Naive thymus-derived CD8-positive, alpha-beta T cell (primary cell): ENCODE measurements around the gene ARID5B. TPM values are rescaled to one million over a fixed set of nuclear protein-coding genes. Genes with fewer than 3 reads are reported as not detected.

Experiments used
- ATAC-seq, 2 donors: fragments of 150-1000 bp; cut with Tn5 transposase in 1 of 2; sonication (Bioruptor Pico), chemical (Tn5 transposase) in 1 of 2; 1 replicate in 1 of 2; 2 replicates in 1 of 2; pipeline ENCODE4 v1.10.0; 2021; ENCODE audit warnings: mild to moderate bottlenecking in 2 of 2, moderate library complexity in 2 of 2
- POLR2A ChIA-PET: fragments of 350-600 bp; sonication (Branson Sonifier 250); formaldehyde crosslinking; loops from one replicate; lab custom pipeline; 2021; ENCODE audit warnings: antibody characterized with exemption; lab: Charles Lee
- DNase-seq, 10 donors: peaks; one replicate each; pipeline versions ENCODE4 v3.0.0 to v3.0.0-alpha.2; 2020 to 2022
- H3K27ac Mint-ChIP-seq, 10 donors: one replicate each; pipeline ENCODE4 v1.8.0; 2020 to 2022; ENCODE audit warnings: mild to moderate bottlenecking in 10 of 10, mixed read lengths in 10 of 10, moderate library complexity in 4 of 10, inconsistent platforms in 1 of 10
- H3K27me3 Mint-ChIP-seq, 5 donors: one replicate each; pipeline ENCODE4 v1.8.0; 2021 to 2022; ENCODE audit warnings: mixed read lengths in 5 of 5
- H3K36me3 Mint-ChIP-seq, 3 donors: one replicate each; pipeline ENCODE4 v1.8.0; 2020 to 2022; ENCODE audit warnings: mixed read lengths in 3 of 3, mild to moderate bottlenecking in 2 of 3, inconsistent platforms in 1 of 3
- H3K4me1 Mint-ChIP-seq, 4 donors: one replicate each; pipeline ENCODE4 v1.8.0; 2021 to 2022; ENCODE audit warnings: mixed read lengths in 4 of 4
- H3K4me3 Mint-ChIP-seq, 10 donors: one replicate each; pipeline ENCODE4 v1.8.0; 2020 to 2022; ENCODE audit warnings: mild to moderate bottlenecking in 10 of 10, mixed read lengths in 10 of 10, moderate library complexity in 6 of 10, inconsistent platforms in 1 of 10
- H3K9me3 Mint-ChIP-seq, 9 donors: one replicate each; pipeline ENCODE4 v1.8.0; 2020 to 2022; ENCODE audit warnings: mixed read lengths in 9 of 9, mild to moderate bottlenecking in 3 of 9, inconsistent platforms in 1 of 9, moderate library complexity in 1 of 9
- polyA plus RNA-seq, 3 donors: library from polyadenylated mRNA; unstranded; fragments of 300-500 nt; fragmentation: Illumina TruSeq; gene quantifications; one replicate each; pipeline ENCODE4 v1.2.3, GENCODE V29; 2021
- total RNA-seq, 8 experiments: library from RNA in 2 of 8; stranded (reverse) in 2 of 8; gene quantifications; one replicate each; pipeline ENCODE4 v1.2.3 and lab custom pipeline; 2021 to 2026

The ARID5B gene
- total and polyA plus RNA-seq, 5 experiments from 2014 or later: 9.6 to 22.5 (median 12.6) TPM

DNA sequence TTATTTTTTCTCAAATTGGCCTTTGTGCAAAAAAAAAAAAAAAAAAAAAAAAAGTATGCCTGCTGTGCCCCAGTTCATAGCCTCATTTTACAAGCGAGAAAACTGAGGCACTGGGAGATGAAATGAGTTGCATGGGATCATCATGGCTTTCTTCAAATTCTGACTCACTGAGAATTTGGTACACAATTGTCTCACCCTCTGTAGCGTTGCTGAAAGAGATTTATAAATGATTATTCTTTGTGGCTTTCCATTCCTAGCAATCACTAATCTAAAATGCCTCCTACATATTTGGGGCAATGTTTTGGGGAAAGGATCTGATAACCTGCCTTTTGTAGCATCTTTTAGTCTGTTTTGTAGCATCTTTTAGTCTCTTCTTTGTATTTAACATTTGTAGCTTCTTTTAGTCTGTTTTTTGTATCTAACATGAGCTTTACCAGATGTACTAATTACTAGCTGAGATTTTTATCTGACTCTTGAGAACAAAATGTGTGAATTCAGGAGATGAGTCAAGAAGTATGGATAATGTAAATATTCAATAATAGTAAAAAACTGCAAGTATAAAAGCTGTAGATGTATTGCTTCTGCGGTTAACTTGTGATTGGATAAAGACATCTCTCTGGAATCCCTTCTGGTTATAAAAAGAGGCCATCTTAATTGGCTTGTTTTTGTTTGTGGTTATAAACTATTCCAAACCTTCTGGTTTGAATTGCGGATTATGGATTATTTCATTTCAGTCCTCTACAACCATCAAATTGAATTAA lies 161.4 kb downstream of the ARID5B start:
- DNase-seq (no peak), ATAC-seq (no peak)
- H3K36me3 Mint-ChIP-seq: peaks cover 16 to 41% (median 39%) of the 10 kb centered on the region in 3 donors
- no peaks in the 10 kb centered on the region for H3K27me3 Mint-ChIP-seq
- peaks cover 0 to 54% (median 6%) of the 10 kb centered on the region in 4 donors for H3K4me1 Mint-ChIP-seq
- H3K4me3 Mint-ChIP-seq: no peak overlapping the region
- peak overlapping the region in 2 of 10 donors; percentile 15 to 19 for H3K27ac Mint-ChIP-seq
- peaks cover 0 to 4% (median 0%) of the 10 kb centered on the region in 9 donors for H3K9me3 Mint-ChIP-seq
- POLR2A ChIA-PET: no interaction called here

DNA sequence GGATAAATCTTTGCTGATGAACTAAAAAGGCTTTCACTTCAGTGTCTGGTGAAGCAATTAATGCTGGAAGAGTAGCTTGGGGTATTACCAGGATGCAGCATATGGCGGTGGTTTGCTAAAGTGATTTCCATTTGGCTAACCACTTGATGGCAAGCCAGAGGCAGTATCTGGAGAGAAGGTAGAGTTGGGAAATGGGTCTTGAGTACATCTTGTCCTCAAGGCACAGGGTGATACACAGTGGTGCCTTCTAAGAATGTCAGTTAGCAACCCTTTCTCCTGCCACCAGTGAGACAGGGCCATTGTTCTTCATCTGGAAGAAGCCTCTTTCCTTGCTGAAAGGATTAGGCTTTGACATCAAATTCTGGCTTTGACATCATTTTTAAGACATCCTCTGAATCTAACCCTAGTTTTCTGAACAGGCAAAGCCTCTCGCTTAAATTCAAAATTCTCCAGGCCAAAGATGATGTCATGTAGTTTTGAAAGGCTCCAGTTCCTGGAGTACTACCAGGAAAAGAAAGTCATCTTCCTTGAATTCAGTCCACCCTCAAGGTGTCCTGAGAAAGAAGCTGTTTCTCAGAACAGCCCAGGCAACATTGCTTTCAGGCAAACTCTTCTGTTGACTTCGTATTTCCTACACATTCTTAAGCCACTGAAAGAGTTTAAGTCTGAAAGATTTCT lies 162.4 kb downstream of the ARID5B start:
- Mint-ChIP-seq H3K4me3 (no peak overlapping the region), H3K4me1 (peaks cover 0 to 47% (median 8%) of the 10 kb centered on the region in 4 donors), H3K27me3 (no peaks in the 10 kb centered on the region), H3K36me3 (peaks cover 10 to 38% (median 38%) of the 10 kb centered on the region in 3 donors), H3K9me3 (peaks cover 0 to 4% (median 0%) of the 10 kb centered on the region in 9 donors), H3K27ac (no peak overlapping the region)
- no peak for DNase-seq
- no peak for ATAC-seq
- POLR2A ChIA-PET: no interaction called here

DNA sequence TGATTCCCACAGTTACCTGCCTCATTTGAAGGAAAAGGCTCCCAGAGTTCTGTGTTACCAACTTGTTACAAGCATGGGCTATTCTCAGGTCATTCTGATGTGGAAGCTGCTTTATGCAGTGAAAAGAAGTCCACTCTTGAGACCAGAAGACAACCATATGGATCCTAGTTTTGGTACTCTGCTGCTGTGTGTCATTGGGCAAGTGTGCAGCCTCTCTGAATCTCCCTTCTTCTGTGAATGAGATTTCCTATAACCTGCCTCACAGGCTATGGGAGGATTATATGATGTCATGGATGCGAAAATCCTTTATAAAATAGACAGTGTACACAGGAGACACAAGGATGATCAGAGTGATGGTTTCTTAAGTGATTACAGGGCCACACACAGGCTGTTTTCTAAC lies 166.1 kb downstream of the ARID5B start:
- no peaks in the 10 kb centered on the region for H3K9me3 Mint-ChIP-seq
- POLR2A ChIA-PET: no interaction called here
- H3K36me3 Mint-ChIP-seq: peaks cover 9 to 47% (median 45%) of the 10 kb centered on the region in 3 donors
- H3K27ac Mint-ChIP-seq: no peak overlapping the region
- DNase-seq (no peak), ATAC-seq (no peak)
- peaks cover 0 to 33% (median 4%) of the 10 kb centered on the region in 4 donors for H3K4me1 Mint-ChIP-seq
- H3K27me3 Mint-ChIP-seq: no peaks in the 10 kb centered on the region
- no peak overlapping the region for H3K4me3 Mint-ChIP-seq

GRCh38 chr10:62068464-62068863 lies 167.0 kb downstream of the ARID5B start:
- POLR2A ChIA-PET: no interaction called here
- no peak overlapping the region for H3K27ac Mint-ChIP-seq
- no peak for ATAC-seq
- no peaks in the 10 kb centered on the region for H3K9me3 Mint-ChIP-seq
- H3K4me1 Mint-ChIP-seq: peaks cover 0 to 29% (median 5%) of the 10 kb centered on the region in 4 donors
- no peaks in the 10 kb centered on the region for H3K27me3 Mint-ChIP-seq
- H3K4me3 Mint-ChIP-seq: no peak overlapping the region
- peaks cover 13 to 50% (median 46%) of the 10 kb centered on the region in 3 donors for H3K36me3 Mint-ChIP-seq
- DNase-seq: no peak

GRCh38 chr10:62069452-62070178 lies 168.1 kb downstream of the ARID5B start:
- no peak overlapping the region for H3K4me3 Mint-ChIP-seq
- H3K9me3 Mint-ChIP-seq: no peaks in the 10 kb centered on the region
- no peaks in the 10 kb centered on the region for H3K27me3 Mint-ChIP-seq
- peak overlapping the region in 3 of 10 donors; percentile 1 to 5 (median 3) for H3K27ac Mint-ChIP-seq
- peaks cover 13 to 54% (median 37%) of the 10 kb centered on the region in 3 donors for H3K36me3 Mint-ChIP-seq
- DNase-seq (no peak), ATAC-seq (no peak)
- peaks cover 0 to 26% (median 5%) of the 10 kb centered on the region in 4 donors for H3K4me1 Mint-ChIP-seq
- POLR2A ChIA-PET: no interaction called here

GRCh38 chr10:62071846-62072281 lies 170.4 kb downstream of the ARID5B start:
- H3K27ac Mint-ChIP-seq: peak overlapping the region in 1 of 10 donors; percentile 21
- H3K36me3 Mint-ChIP-seq: peaks cover 13 to 60% (median 35%) of the 10 kb centered on the region in 3 donors
- no peak overlapping the region for H3K4me3 Mint-ChIP-seq
- H3K9me3 Mint-ChIP-seq: no peaks in the 10 kb centered on the region
- DNase-seq (no peak), ATAC-seq (no peak)
- H3K27me3 Mint-ChIP-seq: no peaks in the 10 kb centered on the region
- H3K4me1 Mint-ChIP-seq: peaks cover 4 to 27% (median 12%) of the 10 kb centered on the region in 4 donors
- POLR2A ChIA-PET: no interaction called here

DNA sequence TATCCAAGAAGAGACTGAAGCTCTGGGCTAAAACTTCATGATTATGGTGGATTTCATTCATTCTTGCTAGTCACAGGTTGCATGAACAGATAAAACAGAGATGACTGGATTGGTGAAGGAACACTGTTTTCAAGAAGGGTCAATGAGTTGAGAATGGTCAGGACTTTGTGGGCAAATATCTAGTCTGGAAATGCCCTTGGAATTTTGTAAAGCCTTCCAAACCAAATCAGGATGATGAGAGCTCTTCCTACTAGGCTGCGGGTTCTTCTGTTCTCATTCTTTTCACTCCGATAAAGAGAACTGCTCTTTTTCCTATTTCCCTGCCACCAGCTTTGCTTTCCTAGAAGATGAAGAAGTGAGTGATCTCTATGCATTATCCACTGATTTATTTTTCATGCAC lies 171.4 kb downstream of the ARID5B start:
- Mint-ChIP-seq H3K4me1 (peaks cover 10 to 37% (median 19%) of the 10 kb centered on the region in 4 donors), H3K9me3 (no peaks in the 10 kb centered on the region), H3K27ac (peak overlapping the region in 4 of 10 donors; percentile 11 to 73 (median 44)), H3K4me3 (no peak overlapping the region), H3K27me3 (no peaks in the 10 kb centered on the region), H3K36me3 (peaks cover 13 to 57% (median 35%) of the 10 kb centered on the region in 3 donors)
- no peak for ATAC-seq
- no peak for DNase-seq
- POLR2A ChIA-PET: no interaction called here

DNA sequence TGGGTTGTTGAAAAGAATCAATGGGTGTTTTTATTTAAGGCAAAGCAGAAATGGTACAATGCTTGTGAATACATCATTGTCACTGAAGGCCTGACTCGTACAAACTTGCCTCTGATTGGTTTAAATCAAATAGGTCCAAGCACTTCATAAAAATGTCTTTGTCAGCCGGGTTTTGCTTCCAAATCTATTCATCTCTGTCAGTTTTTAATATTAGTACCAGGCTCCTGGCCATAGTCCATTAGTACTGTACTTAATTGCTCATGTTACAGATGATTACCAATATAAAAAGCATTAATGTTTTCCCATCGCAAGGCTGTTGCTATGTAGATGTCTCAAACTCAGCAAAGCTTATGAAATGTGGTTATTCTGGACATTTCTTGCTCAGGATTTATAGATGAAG lies 171.9 kb downstream of the ARID5B start:
- H3K27me3 Mint-ChIP-seq: no peaks in the 10 kb centered on the region
- no peak overlapping the region for H3K4me3 Mint-ChIP-seq
- H3K4me1 Mint-ChIP-seq: peaks cover 10 to 39% (median 19%) of the 10 kb centered on the region in 4 donors
- H3K9me3 Mint-ChIP-seq: no peaks in the 10 kb centered on the region
- ATAC-seq (no peak), DNase-seq (no peak)
- peak overlapping the region in 3 of 10 donors; percentile 11 to 50 (median 39) for H3K27ac Mint-ChIP-seq
- H3K36me3 Mint-ChIP-seq: peaks cover 13 to 56% (median 37%) of the 10 kb centered on the region in 3 donors
- POLR2A ChIA-PET: no interaction called here

DNA sequence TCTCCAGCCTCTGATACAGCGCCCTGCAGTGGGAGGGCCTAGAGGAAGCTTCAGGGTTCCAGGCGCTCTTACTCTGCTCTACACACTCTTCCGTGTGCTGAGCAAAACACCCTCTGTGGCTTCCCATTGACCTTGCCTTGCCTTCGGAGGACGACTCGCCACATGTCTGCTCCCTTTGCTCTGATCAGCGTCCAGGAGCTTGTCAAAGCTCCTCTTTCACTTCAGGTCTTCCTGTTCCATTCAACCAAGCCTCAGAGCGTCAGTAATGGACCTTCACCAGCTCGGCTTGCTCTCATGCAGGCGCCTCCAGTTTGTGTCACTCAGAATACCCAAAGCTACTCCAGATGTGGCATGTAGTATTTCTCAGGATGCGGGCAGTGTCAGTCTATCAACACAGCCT lies 173.9 kb downstream of the ARID5B start:
- Mint-ChIP-seq H3K36me3 (peaks cover 13 to 42% (median 29%) of the 10 kb centered on the region in 3 donors), H3K9me3 (peaks cover 0 to 4% (median 0%) of the 10 kb centered on the region in 9 donors), H3K27ac (peak overlapping the region in 5 of 10 donors; percentile 16 to 69 (median 24)), H3K4me1 (peaks cover 16 to 44% (median 22%) of the 10 kb centered on the region in 4 donors), H3K4me3 (no peak overlapping the region), H3K27me3 (no peaks in the 10 kb centered on the region)
- DNase-seq: no peak
- no peak for ATAC-seq
- POLR2A ChIA-PET: no interaction called here

DNA sequence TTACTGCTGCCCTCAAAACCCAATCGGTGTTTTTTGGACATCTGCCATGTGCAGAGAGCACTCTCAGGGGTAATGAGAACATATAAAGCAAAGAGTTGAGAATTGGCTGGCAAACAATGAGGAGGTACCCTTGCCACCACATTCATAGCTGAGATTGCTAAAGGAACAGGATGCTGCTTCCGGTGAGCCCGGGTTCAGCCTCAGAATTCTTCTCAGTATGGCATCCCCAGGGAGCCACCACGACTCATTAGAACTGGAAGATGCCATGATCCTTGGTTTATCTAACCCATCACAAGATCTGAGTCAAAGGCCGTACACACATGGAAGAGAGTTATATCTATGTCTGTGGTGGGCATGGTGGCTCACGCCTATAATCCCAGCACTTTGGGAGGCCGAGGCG lies 174.4 kb downstream of the ARID5B start:
- DNase-seq (no peak), ATAC-seq (no peak)
- Mint-ChIP-seq H3K27me3 (no peaks in the 10 kb centered on the region), H3K4me3 (no peak overlapping the region), H3K9me3 (peaks cover 0 to 6% (median 0%) of the 10 kb centered on the region in 9 donors), H3K36me3 (peaks cover 13 to 39% (median 29%) of the 10 kb centered on the region in 3 donors), H3K27ac (peak overlapping the region in 4 of 10 donors; percentile 16 to 64 (median 24)), H3K4me1 (peaks cover 16 to 49% (median 23%) of the 10 kb centered on the region in 4 donors)
- POLR2A ChIA-PET: no interaction called here

DNA sequence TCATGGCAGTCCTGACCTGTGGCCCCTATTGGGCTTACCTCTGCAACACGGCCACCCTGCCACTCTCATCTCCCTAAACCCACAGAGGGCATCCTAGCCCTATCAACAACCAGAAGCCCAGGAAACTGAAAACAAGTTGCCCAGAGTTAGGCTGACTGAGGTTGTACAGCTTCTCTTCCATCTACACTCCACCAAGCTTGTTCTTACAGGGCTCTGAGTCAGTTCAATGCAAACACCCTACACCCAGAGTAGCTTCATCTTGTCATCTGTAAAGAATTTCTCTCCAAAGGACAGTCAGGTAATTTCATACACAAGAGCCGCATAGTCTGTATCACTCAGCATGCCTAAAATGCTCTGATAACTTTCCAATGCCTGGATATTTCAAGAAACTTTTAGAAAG lies 175.4 kb downstream of the ARID5B start:
- POLR2A ChIA-PET: no interaction called here
- no peaks in the 10 kb centered on the region for H3K27me3 Mint-ChIP-seq

DNA sequence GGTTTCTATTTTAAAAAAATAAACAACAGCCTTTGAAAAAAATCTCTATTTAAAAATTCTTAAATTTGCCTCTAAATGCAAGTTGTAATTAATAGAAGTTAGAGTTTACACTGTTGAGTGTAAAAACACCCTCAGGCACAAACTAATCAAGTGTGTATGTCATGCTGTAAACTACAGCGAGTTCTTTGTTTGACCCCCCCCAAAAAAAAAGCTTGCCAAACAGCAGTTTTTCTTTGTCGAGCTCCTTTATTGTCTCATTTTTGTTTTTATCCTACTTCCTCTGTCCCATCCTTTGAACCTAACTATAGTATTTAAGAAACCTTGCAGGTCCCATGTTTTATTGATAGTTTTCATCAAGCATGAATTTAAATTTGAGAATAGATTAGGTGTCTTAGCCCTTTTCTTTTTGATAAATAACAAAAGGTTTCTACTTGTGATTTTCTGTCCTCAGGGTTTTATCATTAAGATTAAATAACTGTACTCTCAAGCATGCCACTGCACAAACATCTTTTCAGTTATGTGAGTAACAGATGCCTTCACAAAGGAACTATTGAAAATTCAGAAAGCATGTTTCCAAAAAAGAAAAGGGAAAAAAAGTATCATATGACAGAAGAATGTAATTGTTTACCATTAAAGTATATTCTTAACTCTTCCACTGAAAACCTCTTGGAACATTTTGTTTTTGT lies 176.0 kb downstream of the ARID5B start:
- POLR2A ChIA-PET: no interaction called here
- peak overlapping the region in 7 of 10 donors; percentile 6 to 73 (median 35) for H3K27ac Mint-ChIP-seq
- H3K27me3 Mint-ChIP-seq: no peaks in the 10 kb centered on the region
- peaks cover 24 to 57% (median 35%) of the 10 kb centered on the region in 4 donors for H3K4me1 Mint-ChIP-seq
- peaks cover 4 to 25% (median 16%) of the 10 kb centered on the region in 3 donors for H3K36me3 Mint-ChIP-seq
- no peak overlapping the region for H3K4me3 Mint-ChIP-seq
- no peak for DNase-seq
- no peak for ATAC-seq
- H3K9me3 Mint-ChIP-seq: peaks cover 0 to 6% (median 0%) of the 10 kb centered on the region in 9 donors

More for the DNA sequence above, 175.4 kb downstream of the ARID5B start:
- peak in 2 of 10 donors; percentile 15 to 23 for DNase-seq
- H3K36me3 Mint-ChIP-seq: peaks cover 5 to 29% (median 21%) of the 10 kb centered on the region in 3 donors
- peak overlapping the region in 1 of 10 donors; percentile 50 for H3K4me3 Mint-ChIP-seq
- peaks cover 20 to 55% (median 29%) of the 10 kb centered on the region in 4 donors for H3K4me1 Mint-ChIP-seq
- peak overlapping the region in 7 of 10 donors; percentile 60 to 85 (median 66) for H3K27ac Mint-ChIP-seq
- peaks cover 0 to 6% (median 0%) of the 10 kb centered on the region in 9 donors for H3K9me3 Mint-ChIP-seq
- ATAC-seq: peak; percentile 30 to 66
